AG08396 (cell line): ENCODE data around the gene POMP.

ENCODE experiments used
- DNase-seq: peaks from one replicate; pipeline ENCODE4 v3.0.0; 2012; ENCODE audit warnings: low spot score, mixed read lengths

POMP gene

DNA sequence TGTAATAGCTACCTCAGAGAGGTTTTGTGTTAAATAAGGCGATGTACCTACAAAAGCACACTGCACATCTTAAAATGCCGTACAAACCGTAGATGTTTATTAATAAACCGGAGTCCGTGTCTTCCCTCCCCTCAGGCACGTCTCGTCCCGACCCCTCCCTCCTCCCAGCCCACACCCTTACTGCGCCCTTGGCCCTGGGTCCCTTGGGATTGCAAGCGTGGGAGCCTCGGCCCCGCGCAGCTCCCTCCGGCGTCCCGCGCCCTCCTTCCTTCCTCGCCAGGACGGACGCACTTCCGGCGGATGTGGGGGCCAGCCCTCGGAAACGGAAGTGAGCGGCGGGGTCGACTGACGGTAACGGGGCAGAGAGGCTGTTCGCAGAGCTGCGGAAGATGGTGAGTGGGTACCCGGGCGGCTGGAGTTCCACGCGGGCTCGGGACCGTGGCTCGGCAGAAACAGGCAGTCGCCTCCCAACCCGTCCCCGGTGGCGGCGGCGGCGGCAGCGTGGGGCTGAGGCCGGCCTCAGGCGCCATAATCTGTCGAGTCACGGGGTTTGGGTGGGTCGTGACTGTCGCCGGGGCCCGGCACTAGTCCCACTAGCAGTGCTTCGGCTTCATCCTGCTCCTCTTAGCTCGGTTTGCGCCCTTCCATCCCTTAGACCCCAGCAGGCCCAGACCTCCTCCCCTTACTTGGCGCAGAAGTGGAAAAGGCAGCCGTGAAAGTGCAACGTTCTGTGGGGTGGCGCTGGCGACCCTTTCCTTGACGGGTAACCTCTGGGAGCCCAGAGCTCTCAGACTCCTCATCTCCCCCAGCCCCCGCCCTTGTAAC is at the start of gene POMP:
TSS of gene POMP (plus strand) at position 335 of the 825 bp plus-strand sequence. CDS start at position 390, 55 bp downstream.
- DNase-seq, result peak; percentile 92

DNA sequence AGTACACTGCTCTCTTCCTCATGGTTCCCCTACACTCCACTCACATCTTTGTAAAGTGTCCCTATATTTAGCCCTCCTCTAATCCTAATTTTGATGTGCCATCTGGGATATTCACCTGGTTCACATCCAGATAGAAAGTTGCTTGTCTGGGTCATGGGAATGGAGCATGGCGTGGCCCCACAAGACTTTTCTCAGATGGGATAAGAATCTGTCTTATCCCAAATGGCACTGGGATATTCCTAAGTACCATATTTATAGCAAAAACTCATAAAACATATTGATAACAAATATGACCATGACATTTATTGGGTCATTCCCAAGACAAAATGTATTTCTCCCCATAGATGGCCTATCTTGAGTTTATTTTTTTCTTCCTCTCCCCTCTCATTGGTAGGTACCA is 49.5 kb upstream of the POMP start:
- DNase-seq, result no peak

GRCh38 chr13:28609926-28610325 is 49.0 kb upstream of the POMP start:
- DNase-seq, result peak; percentile 23

GRCh38 chr13:28610996-28611395 is 47.9 kb upstream of the POMP start:
- no peak for DNase-seq

DNA sequence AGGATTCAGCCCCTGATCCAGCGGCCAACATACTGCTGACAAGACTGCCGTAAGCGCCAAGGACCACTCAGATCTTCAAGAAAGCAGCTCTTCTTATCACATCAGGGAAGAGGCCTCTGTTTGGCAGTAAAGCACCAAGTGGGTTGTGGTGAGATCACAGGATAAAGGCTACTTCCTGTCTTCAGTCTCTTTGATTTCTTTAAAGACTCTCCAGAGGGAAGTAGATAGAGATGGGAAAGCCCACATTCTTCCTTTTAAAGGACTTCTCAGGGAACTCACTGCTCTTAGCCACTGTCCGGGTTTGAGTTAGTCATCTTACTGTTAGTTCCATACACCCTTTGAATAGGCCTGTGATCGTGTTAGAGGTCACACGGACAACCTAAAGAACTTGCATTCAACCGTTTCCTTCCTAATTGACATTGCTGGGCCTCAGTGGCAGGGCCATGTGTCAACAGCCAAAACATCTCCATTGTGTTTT is 47.2 kb upstream of the POMP start:
- DNase-seq, result no peak

GRCh38 chr13:28613562-28613961 is 45.4 kb upstream of the POMP start:
- DNase-seq, result no peak

DNA sequence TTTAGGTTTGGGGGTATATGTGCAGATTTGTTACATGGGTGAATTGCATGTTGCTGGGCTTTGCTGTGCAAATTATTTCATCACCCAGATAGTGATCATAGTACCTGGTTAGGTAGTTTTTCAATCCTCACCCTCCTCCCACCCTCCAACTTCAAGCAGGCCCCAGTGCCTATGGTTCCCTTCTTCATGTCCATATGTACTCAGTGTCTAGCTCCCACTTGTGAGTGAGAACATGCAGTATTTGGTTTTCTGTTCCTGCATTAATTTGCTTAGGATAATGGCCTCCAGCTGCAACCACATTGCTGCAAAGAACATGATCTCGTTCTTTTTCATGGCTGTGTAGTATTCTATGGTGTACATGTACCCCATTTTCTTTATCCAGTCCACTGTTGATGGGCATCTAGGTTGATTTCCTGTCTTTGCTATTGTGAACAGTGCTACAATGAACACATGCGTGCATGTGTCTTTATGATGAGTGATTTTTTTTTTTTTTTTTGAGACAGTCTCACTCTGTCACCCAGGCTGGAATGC is 42.9 kb upstream of the POMP start:
- no peak for DNase-seq

DNA sequence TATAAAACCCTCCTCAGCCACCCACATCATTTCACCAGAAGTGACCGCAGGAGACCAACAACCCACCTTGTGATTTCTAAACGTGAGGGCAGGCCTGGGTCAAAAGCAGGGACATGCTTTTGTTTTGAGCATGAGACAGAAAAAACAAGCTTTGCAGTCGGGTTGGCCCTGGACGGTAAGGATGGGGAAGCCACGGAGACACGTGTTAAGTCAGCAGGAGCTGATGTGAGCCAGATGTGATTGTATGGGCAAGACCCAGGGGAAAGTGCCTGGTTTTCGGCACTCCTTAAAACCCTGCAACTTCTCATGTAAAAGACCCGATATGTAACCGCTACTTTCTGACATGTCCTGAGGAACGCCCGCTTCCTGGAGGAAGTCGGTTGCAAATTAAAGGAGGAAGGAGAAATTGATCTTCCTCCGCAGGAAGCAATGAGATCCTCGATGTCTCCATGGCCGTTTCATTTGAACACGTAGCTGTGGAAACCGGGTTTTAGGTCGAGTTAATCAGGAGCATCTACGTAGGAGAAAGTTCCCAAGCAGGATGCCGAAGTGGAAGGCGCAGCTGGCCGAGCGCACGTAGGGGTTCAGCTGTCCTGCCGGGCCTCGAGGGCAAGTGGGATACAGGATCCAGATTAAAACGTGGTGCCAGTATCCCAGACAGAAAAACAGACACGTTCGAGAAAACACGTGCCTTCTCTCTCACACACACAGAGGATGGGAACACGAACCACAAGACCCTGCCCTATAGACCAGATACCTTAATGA is 40.5 kb upstream of the POMP start:
- no peak for DNase-seq

DNA sequence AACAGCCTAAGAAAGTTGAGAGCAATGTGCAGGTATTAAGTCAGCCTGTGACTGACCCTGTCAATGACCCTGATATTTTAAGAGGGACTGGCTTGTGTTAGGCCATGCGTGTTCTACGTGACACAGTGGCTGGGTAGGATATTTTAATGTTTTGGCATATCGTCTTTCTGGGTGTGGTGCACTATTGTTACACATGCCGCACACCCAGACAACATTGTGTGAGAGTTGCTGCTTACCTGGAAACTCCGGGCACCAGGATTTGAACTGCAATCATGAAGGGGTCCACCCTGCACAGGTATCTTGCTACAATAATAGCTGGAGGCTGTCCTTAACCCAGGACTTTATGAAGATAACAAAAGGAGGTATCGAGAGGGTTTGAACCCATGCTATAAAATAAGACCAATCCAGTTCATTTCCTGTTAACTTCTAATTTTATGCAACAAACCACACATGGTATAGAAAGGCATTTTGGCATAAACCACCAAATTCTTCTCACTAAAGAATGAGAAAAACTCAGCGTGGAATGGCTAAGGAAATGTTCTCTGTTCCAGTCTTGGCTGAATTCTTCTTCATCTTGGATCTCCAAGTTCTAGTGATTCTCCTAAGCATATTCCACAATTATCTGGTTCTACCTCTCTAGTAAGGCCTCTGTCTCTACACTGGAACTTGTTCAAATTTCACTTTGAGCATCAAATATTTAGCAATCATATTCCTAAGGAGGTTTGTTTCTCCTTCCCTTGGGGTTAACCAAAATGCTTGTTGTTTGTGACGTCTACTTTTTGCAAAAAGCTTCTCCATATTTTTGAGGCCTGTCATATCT is 38.7 kb upstream of the POMP start:
- no peak for DNase-seq

DNA sequence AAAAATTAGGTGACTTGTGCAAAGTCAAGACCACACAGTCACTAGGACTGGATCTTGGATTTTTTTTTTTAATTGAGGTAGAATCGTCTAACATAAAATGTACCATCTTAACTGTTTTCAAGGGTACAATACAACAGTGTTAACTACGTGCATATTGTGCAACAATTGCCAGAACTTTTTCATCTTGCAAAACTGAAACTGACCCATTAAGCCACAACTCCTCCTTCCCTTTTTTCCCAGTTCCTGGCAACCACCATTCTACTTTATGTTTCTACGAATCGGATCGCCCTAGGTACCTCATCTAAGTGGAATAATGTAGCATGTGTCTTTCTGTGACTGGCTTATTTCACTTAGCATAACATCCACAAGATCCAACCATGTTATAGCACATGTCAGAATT is 37.5 kb upstream of the POMP start:
- no peak for DNase-seq

GRCh38 chr13:28622286-28622685 is 36.6 kb upstream of the POMP start:
- DNase-seq, result no peak

DNA sequence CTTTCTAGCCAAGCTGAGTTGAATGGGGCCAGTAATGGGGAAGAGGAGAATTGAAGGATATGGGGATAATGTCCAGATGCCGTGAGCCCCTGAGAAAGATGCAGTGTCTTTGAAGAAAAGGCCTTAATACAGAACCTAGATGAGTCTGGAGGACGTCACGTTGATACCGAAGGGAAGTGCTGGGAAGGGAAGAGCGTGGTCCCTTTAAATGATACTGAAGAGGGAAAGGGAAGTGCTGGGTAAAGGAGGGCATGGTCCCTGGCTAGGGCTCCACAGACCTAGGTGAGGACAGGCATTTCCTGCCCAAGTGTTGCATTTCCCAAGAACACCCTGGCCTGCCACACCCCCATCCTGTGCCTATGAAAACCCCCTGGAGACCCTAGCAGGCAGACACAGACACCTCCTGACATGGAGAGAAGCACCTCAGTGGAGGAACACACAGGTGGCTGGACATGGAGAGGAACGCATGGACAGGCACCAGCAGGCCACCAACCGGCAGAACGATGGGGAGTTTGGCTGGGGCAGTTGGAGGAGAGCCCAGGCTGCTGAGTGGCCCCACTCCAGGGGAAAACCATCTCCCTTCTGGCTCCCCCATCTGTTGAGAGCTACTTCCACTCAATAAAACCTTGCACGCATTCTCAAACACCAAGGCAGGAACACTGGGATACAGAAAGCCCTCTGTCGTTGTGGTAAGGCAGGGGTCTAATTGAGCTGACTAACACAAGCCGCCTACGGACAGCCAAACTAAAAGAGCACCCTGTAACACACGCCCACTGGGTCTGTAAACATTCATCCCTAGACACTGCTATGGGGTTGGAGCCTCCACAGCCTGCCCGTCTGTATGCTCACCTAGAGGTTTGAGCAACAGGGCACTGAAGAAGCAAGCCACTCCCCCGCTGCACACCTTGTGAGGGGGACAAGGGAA is 34.9 kb upstream of the POMP start:
- no peak for DNase-seq

DNA sequence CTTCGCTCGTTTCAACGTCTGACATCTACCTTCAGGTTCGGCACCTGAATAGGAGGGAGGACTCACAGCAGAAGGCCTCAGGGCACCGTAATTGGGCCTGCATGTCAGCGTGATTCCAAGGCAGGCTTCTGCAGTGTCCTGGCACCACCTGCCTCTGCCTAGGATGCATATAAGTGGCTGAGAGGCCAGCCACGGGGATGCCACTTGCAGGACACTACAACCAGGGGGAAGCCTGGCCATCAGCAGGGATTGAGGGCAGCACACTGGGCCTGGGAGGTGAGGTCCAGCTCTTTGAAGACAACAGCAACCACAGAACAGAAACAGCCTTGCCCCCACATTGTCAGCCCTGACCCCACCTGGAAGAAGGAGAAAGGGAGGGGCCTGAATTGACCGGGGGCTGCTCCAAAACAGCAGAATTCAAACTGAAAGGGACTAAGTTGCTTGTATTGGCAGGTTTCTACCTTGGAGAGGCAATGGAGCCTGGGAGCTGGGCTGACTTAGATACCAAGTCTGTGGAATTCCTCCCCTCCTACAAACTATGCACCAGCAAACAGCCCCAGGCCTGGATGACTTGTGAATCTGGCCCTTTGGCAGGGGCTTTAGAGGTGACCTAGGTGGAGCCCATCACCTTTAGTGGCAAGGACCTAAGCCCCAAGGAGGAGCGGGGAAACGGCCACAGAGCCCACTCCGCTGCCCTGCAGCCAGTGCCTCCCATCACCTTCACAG is 34.1 kb upstream of the POMP start:
- no peak for DNase-seq

GRCh38 chr13:28626266-28626665 is 32.7 kb upstream of the POMP start:
- no peak for DNase-seq

DNA sequence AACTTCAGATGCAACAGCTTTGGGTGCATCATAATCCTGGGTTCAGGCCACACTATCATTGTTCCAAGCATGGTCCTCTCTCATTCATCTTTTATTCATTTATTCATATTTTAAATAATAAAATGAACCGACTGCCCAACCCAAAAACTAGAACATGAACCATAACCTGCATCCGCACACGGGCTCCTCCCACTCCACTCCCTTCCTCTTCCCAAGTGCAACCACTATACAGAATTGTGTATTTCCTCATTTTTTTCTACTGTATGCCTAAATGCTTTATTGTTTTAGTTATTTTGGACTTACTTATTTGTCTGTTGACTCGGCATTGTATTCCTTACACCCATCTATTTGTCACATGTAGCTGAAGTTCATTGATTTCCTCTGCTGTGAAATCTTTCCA is 30.7 kb upstream of the POMP start:
- no peak for DNase-seq

GRCh38 chr13:28630869-28631268 is 28.1 kb upstream of the POMP start:
- no peak for DNase-seq

DNA sequence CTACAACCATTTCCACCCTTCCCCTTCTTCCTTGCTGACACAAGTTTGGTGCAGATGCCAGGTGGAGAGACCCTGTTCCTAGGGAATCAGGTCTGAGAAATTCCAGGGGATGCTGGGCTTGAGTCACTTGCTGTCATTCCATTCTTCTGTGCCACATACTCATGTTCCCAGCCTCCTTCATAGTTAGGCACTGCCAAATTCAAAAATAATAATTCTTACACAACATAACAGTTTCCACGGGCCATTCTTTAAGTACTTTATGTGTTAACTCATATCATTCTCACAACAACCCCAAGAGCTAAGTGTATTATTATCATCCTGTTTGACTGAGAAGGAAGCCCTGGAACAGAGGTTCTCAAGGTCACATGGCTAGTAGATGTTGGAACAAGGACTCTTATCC is 27.1 kb upstream of the POMP start:
- no peak for DNase-seq

GRCh38 chr13:28636069-28636468 is 22.9 kb upstream of the POMP start:
- DNase-seq, result peak; percentile 25

GRCh38 chr13:28636677-28637317 is 22.1 kb upstream of the POMP start:
- DNase-seq, result peak; percentile 51
